GM12874 (cell line): Measurements from ENCODE around the gene OLFML1.

Experiments
- CTCF ChIP-seq: IDR thresholded peaks from 2 replicates; pipeline ENCODE4 v1.5.1; 2011; ENCODE audit warnings: low read depth, mild to moderate bottlenecking, control low read depth, low read length, moderate library complexity; ENCODE audit not compliant: insufficient read depth

The OLFML1 gene

GRCh38 chr11:7489376-7489775 is 4.1 kb downstream of the OLFML1 start:
- TF ChIP-seq CTCF = no peak

GRCh38 chr11:7490054-7490453 is 4.7 kb downstream of the OLFML1 start:
- no peak for TF ChIP-seq CTCF

- TF ChIP-seq CTCF = no peak
Measured at GRCh38 chr11:7490535-7490934, 5.2 kb downstream of the OLFML1 start.

GRCh38 chr11:7492253-7492652 is 6.9 kb downstream of the OLFML1 start:
- TF ChIP-seq CTCF = no peak

- no peak for TF ChIP-seq CTCF
Measured at GRCh38 chr11:7493670-7494069, 8.4 kb downstream of the OLFML1 start.

GRCh38 chr11:7494086-7494745 is 8.9 kb downstream of the OLFML1 start:
- no peak for TF ChIP-seq CTCF

GRCh38 chr11:7495882-7496551 is 10.7 kb downstream of the OLFML1 start:
- TF ChIP-seq CTCF = no peak
